ENCODE data around the gene LBP. TPM values are rescaled to one million over a fixed set of nuclear protein-coding genes. Genes with fewer than 3 reads are reported as not detected.
A peak's percentile ranks its signal among the peaks of the same experiment; 100 is the strongest.

The LBP gene
- total and polyA plus RNA-seq, 2 of the 13 experiments (the other 11 are each of a cell fraction or from before 2014, with no cell fraction given) = 0.07 to 0.20 TPM

GRCh38 chr20:38418509-38419204 is 72.4 kb downstream of the LBP start (continued):
- no peak for TF ChIP-seq THAP8 (CRISPR knock-in tag; IDR thresholded peaks at IDR 0.05; ENCODE audit: borderline replicate concordance)
- TF ChIP-seq ZNF766 (CRISPR knock-in tag; IDR thresholded peaks at IDR 0.05; ENCODE audit: borderline replicate concordance) = 0 out of 2 replicates have a peak, but pooled peaks have one; percentile 59
- TF ChIP-seq HNF1B (CRISPR knock-in tag; IDR thresholded peaks at IDR 0.05) = peak; percentile 46; the same call in 1 of the 2 replicates
- no peak for TF ChIP-seq ZNF335 (CRISPR knock-in tag; IDR thresholded peaks at IDR 0.05)
- no peak for TF ChIP-seq RFX1 (IDR thresholded peaks at IDR 0.05)
- no peak for TF ChIP-seq SMAD3 (CRISPR knock-in tag; IDR thresholded peaks at IDR 0.05)
- 0 out of 2 replicates have a peak, but pooled peaks have one; percentile 70 for TF ChIP-seq ZNF572 (CRISPR knock-in tag; IDR thresholded peaks at IDR 0.05)
- TF ChIP-seq ZNF703 (CRISPR knock-in tag; IDR thresholded peaks at IDR 0.05; ENCODE audit: borderline replicate concordance) = no peak
- TF ChIP-seq ZNF333 (CRISPR knock-in tag; IDR thresholded peaks at IDR 0.05; ENCODE audit: borderline replicate concordance) = no peak
- TF ChIP-seq CTCF (CRISPR knock-in tag; IDR thresholded peaks at IDR 0.05) = no peak
- TF ChIP-seq ZNF772 (CRISPR knock-in tag; IDR thresholded peaks at IDR 0.05) = no peak
- TF ChIP-seq IRF1 (CRISPR knock-in tag; IDR thresholded peaks at IDR 0.05; ENCODE audit: low read depth) = no peak
- no peak for TF ChIP-seq GPBP1L1 (CRISPR knock-in tag; IDR thresholded peaks at IDR 0.05)
- TF ChIP-seq FOSL2 (CRISPR knock-in tag; IDR thresholded peaks at IDR 0.05) = no peak
- TF ChIP-seq ATF6 (CRISPR knock-in tag; conservative IDR thresholded peaks at IDR 0.05) = no peak
- TF ChIP-seq ZNF605 (CRISPR knock-in tag; IDR thresholded peaks at IDR 0.05) = peak; percentile 47; the same call in 1 of the 2 replicates
- TF ChIP-seq ZNF331 (CRISPR knock-in tag; IDR thresholded peaks at IDR 0.05) = no peak
- TF ChIP-seq LCORL (IDR thresholded peaks at IDR 0.05) = no peak
- no peak for TF ChIP-seq LCORL (CRISPR knock-in tag; IDR thresholded peaks at IDR 0.05)
- no peak for TF ChIP-seq ZNF276 (CRISPR knock-in tag; IDR thresholded peaks at IDR 0.05; ENCODE audit: low read depth)
